HepG2 (cell line): ENCODE measurements around the gene SMC1B. TPM values are rescaled to one million over a fixed set of nuclear protein-coding genes. Genes with fewer than 3 reads are reported as not detected.

Experiments
- ATAC-seq: fragments of 200-7000 bp; cut with Tn5 transposase; 3 replicates; pipeline ENCODE4 v1.9.1; 2020; ENCODE audit warnings: mild to moderate bottlenecking, moderate library complexity
- BruUV-seq: library from RNA; stranded (reverse); fragments of 400-500 nt; replicated peaks from 2 replicates; lab custom pipeline; 2021; lab: Mats Ljungman, UMichigan
- CTCF ChIA-PET: fragments of 300-600 bp; formaldehyde crosslinking; extraction: SDS; loops from one replicate; lab custom pipeline; 2021; ENCODE audit warnings: low total read pairs, inconsistent platforms, low intra/inter-chr PET ratio; lab: Yijun Ruan, JAX
- POLR2A ChIA-PET: fragments of 350-600 bp; sonication (Branson Sonifier 250); formaldehyde crosslinking; loops from one replicate; lab custom pipeline; 2020; ENCODE audit warnings: antibody characterized with exemption, inconsistent platforms; lab: Yijun Ruan, JAX
- DNase-seq: peaks from one replicate; pipeline ENCODE4 v3.0.0-alpha.2; 2015; ENCODE audit warnings: low spot score
- FAIRE-seq: peaks from 3 replicates; lab custom pipeline; 2011; peaks lifted over from hg19 to GRCh38; lab: Jason Lieb, UNC
- H2AFZ ChIP-seq: one replicate; pipeline ENCODE4 v1.6.1; 2011; ENCODE audit warnings: low read length, inconsistent platforms
- H3K27ac ChIP-seq: fragments of 300-600 bp; 3 replicates; pipeline ENCODE4 v1.8.0; 2011; ENCODE audit warnings: mixed run types, mild to moderate bottlenecking, mixed read lengths, low read length, inconsistent platforms; ENCODE audit not compliant: insufficient read depth; ENCODE audit errors: extremely low read length
- H3K27me3 ChIP-seq, 2 experiments: fragments of 200-600 bp in 1 of 2; 2 replicates in 1 of 2; 3 replicates in 1 of 2; pipeline versions ENCODE4 v1.6.0 to v1.8.0; 2011; ENCODE audit warnings: low read length in 2 of 2, mild to moderate bottlenecking in 2 of 2, moderate library complexity in 2 of 2, inconsistent platforms in 1 of 2; ENCODE audit not compliant: insufficient read depth in 2 of 2, control insufficient read depth in 1 of 2
- H3K36me3 ChIP-seq, 2 experiments: fragments of 200-600 bp in 1 of 2; replicated peaks in 1 of 2; 2 replicates in 1 of 2; 3 replicates in 1 of 2; pipeline versions ENCODE4 v1.5.1 to v1.8.0; 2011; ENCODE audit warnings: low read length in 2 of 2, inconsistent platforms in 1 of 2; ENCODE audit not compliant: insufficient read depth in 2 of 2, control insufficient read depth in 1 of 2
- H3K4me1 ChIP-seq: 2 replicates; pipeline ENCODE4 v1.5.1; 2012; ENCODE audit warnings: low read length, inconsistent platforms; ENCODE audit not compliant: insufficient read depth
- H3K4me2 ChIP-seq: 2 replicates; pipeline ENCODE4 v1.6.0; 2011; ENCODE audit warnings: low read depth, low read length, inconsistent platforms
- H3K4me3 ChIP-seq, 3 experiments: fragments of 200-600 bp in 1 of 3; sonication (generic), shearing (Covaris generic) in 1 of 3; replicated peaks in 1 of 3; 2 replicates each; pipeline ENCODE4 v1.5.1; 2011 to 2016; ENCODE audit warnings: low read length in 3 of 3, inconsistent platforms in 2 of 3, low read depth in 2 of 3, mild to moderate bottlenecking in 2 of 3, control low read depth in 1 of 3, mixed read lengths in 1 of 3; ENCODE audit not compliant: insufficient read depth in 1 of 3
- H3K79me2 ChIP-seq: one replicate; pipeline ENCODE4 v1.6.1; 2011; ENCODE audit warnings: low read length, inconsistent platforms; ENCODE audit not compliant: insufficient read depth
- H3K9ac ChIP-seq: 2 replicates; pipeline ENCODE4 v1.6.0; 2011; ENCODE audit warnings: mild to moderate bottlenecking, low read depth, low read length, inconsistent platforms; ENCODE audit not compliant: insufficient read depth
- H3K9me3 ChIP-seq: 2 replicates; pipeline ENCODE4 v1.5.1; 2012; ENCODE audit warnings: mild to moderate bottlenecking, low read length
- H4K20me1 ChIP-seq: 2 replicates; pipeline ENCODE4 v1.6.0; 2011; ENCODE audit warnings: inconsistent platforms, mild to moderate bottlenecking, low read length, moderate library complexity; ENCODE audit not compliant: insufficient read depth
- AGO2 ChIP-seq: fragments of 200-400 bp; formaldehyde crosslinking; optimal IDR thresholded peaks from 2 replicates; pipeline ENCODE3; 2017; ENCODE audit warnings: mild to moderate bottlenecking, low read depth, low read length, moderate library complexity
- CAMTA2 ChIP-seq: sonication (generic); formaldehyde crosslinking; IDR thresholded peaks from 2 replicates; pipeline ENCODE4 v1.4.0; 2020; ENCODE audit warnings: mild to moderate bottlenecking, missing genetic modification reagents, borderline replicate concordance
- GABPA ChIP-seq, 2 experiments: IDR thresholded peaks; 2 replicates each; pipeline ENCODE4 v1.6.1; 2011 to 2016; ENCODE audit warnings: low read depth in 2 of 2, low read length in 1 of 2, missing biosample characterization in 1 of 2, missing genetic modification characterization in 1 of 2
- HDAC1 ChIP-seq: sonication (generic); formaldehyde crosslinking; IDR thresholded peaks from 2 replicates; pipeline ENCODE4 v1.5.1; 2020; ENCODE audit warnings: mild to moderate bottlenecking, missing genetic modification reagents
- NCOA5 ChIP-seq: sonication (generic); formaldehyde crosslinking; IDR thresholded peaks from 2 replicates; pipeline ENCODE4 v1.4.0; 2020; ENCODE audit warnings: missing genetic modification reagents
- NR2F1 ChIP-seq, 2 experiments: fragments of 450-650 bp in 1 of 2; formaldehyde crosslinking in 1 of 2; IDR thresholded peaks; 2 replicates each; pipeline versions ENCODE4 v1.5.0 to v1.6.1; 2016 to 2020; ENCODE audit warnings: mild to moderate bottlenecking in 1 of 2, missing compliant biosample characterization in 1 of 2, missing genetic modification reagents in 1 of 2, moderate library complexity in 1 of 2
- PITX1 ChIP-seq: sonication (generic); formaldehyde crosslinking; IDR thresholded peaks from 2 replicates; pipeline ENCODE4 v1.5.1; 2020; ENCODE audit warnings: mild to moderate bottlenecking, missing genetic modification reagents
- RNF2 ChIP-seq: fragments of 450-650 bp; conservative IDR thresholded peaks from 2 replicates; pipeline ENCODE4 v1.6.1; 2016; ENCODE audit warnings: low read depth
- ZBTB7A ChIP-seq: sonication (generic); formaldehyde crosslinking; IDR thresholded peaks from 2 replicates; pipeline ENCODE4 v1.8.0; 2022; ENCODE audit warnings: mild to moderate bottlenecking, missing genetic modification reagents
- ZNF329 ChIP-seq: sonication (generic); formaldehyde crosslinking; IDR thresholded peaks from 2 replicates; pipeline ENCODE4 v1.9.0; 2021; ENCODE audit warnings: low read depth, mild to moderate bottlenecking, missing genetic modification reagents
- ZNF501 ChIP-seq: sonication (generic); formaldehyde crosslinking; IDR thresholded peaks from 2 replicates; pipeline ENCODE4 v1.5.1; 2020; ENCODE audit warnings: mild to moderate bottlenecking, moderate library complexity, missing genetic modification reagents
- ZNF660 ChIP-seq: sonication (generic); formaldehyde crosslinking; IDR thresholded peaks from 2 replicates; pipeline ENCODE4 v1.5.1; 2020; ENCODE audit warnings: mild to moderate bottlenecking, low read depth, missing genetic modification reagents, borderline replicate concordance
- ZNF709 ChIP-seq: sonication (generic); formaldehyde crosslinking; IDR thresholded peaks from 2 replicates; pipeline ENCODE4 v1.5.0; 2020; ENCODE audit warnings: mild to moderate bottlenecking, missing genetic modification reagents
- ZNF747 ChIP-seq: sonication (generic); formaldehyde crosslinking; IDR thresholded peaks from 2 replicates; pipeline ENCODE4 v1.8.1; 2023; ENCODE audit warnings: missing genetic modification reagents, mild to moderate bottlenecking, borderline replicate concordance
- WGBS: methylation state at CpG from one replicate; pipeline ENCODE4 v1.1.6; 2017; ENCODE audit warnings: low lambda C conversion rate; 5-methylcytosine and 5-hydroxymethylcytosine counted together
- in situ Hi-C: cut with HindIII; loops from 2 replicates; pipeline ENCODE4 v1.10.0; 2017; ENCODE audit warnings: low pct_unique_long_range_greater_than_20kb; ENCODE audit not compliant: extremely low pct_ligation_motif_present
- intact Hi-C: fragments of 100-400 bp; cut with micrococcal nuclease; formaldehyde crosslinking; loops from one replicate; pipeline ENCODE4 v1.10.0; 2022; ENCODE audit not compliant: unreplicated experiment
- polyA plus RNA-seq, 8 experiments: library from polyadenylated mRNA; depleted of rRNA in 3 of 8; stranded (reverse) in 7 of 8; unstranded in 1 of 8; fragments of >200 nt; fragmentation: Illumina TruSeq in 4 of 8; extraction: Trizol in 4 of 8; gene quantifications; 2 replicates each; pipeline versions ENCODE4 v1.2.1 to v1.2.3, GENCODE V29; 2011 to 2016; ENCODE audit warnings: low read depth in 4 of 8, missing spikeins in 1 of 8, mixed read lengths in 1 of 8; ENCODE audit not compliant: insufficient read depth in 1 of 8
- total RNA-seq, 5 experiments: library from RNA; depleted of rRNA; stranded (reverse); fragments of >200 nt; fragmentation: Illumina TruSeq; extraction: Trizol; gene quantifications; 2 replicates each; pipeline ENCODE4 v1.2.3, GENCODE V29; 2016; ENCODE audit warnings: low read depth in 1 of 5

The SMC1B gene
- total and polyA plus RNA-seq, 2 of the 13 experiments (the other 11 are each of a cell fraction or from before 2014, with no cell fraction given): not detected

DNA sequence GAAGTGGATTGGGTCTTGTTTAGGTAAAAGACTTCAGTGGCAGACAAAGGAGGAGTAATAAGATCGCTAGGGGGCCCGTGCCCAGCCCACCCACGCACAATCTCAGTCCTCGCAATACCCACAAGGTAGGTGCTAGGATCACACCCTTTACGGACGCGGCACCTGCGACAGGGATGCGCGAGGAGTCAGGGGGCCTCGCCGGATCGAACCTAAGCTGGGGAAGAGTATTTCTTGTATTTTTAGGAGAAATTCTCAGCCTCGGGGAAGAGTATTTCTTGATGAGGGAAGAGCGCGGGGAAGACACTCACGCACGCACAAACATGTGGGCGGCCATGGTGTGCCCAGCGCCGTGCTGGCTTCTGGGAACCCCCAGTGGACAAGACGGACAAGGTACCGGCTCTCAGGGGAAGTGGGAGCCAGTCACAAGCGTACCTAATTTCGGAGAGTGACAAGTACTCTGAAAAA lies 104.4 kb downstream of the SMC1B start (continued):
- TF ChIP-seq HDAC1 (peak; percentile 4; the same call in 1 of the 2 replicates), ZNF709 (no peak), ZNF747 (CRISPR knock-in tag) (no peak), ZBTB7A (0 out of 2 replicates have a peak, but pooled peaks have one; percentile 35), ZNF329 (0 out of 2 replicates have a peak, but pooled peaks have one; percentile 12), ZNF501 (0 out of 2 replicates have a peak, but pooled peaks have one; percentile 7), AGO2 (peak; percentile 13)

DNA sequence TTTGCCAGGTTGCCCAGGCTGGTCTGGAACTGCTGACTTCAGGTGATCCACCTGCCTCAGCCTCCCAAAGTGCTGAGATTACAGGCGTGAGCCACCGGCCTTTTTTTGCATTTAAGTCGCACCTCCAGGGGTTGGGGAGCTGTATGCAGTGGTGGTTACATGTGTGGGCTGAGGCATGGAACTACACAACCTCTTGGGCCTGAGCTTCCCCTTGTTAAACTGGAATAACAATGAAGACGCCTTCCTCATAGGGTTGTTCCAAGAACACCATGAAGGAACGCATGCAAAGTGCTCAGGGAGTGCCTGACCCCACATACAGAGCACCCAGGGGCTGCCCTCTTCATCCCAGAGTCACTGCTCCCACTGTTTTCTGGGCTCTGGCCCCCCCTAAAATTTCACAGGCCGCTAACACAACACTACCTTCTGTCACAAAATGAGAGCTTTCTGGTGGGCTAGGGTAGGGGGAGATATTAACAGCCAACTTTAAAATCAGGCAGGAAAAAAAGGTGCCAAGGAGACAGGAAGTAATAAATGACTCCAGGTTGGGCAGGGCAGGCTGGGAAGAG lies 104.9 kb downstream of the SMC1B start:
- DNase-seq (no peak), FAIRE-seq (no peak), ATAC-seq (no peak)
- Histone ChIP-seq H4K20me1 (peaks cover 15% of the 10 kb centered on the region; the same call in 1 of the 2 replicates), H3K4me2 (peak overlapping the region; percentile 89; the same call in 1 of the 2 replicates), H3K9ac (peak overlapping the region; percentile 65), H3K4me3 (no peak overlapping the region), H3K27ac (peak overlapping the region; percentile 75), H3K4me1 (peaks cover 59% of the 10 kb centered on the region), H3K9me3 (no peaks in the 10 kb centered on the region), H2AFZ (no peak overlapping the region), H3K27me3 (no peaks in the 10 kb centered on the region), H3K36me3 (peaks cover 0 to 10% of the 10 kb centered on the region in 2 experiments; a peak in 1 of 5 replicates), H3K79me2 (peaks cover 33% of the 10 kb centered on the region)
- no TSS peak for BruUV-seq
- no peak for TF ChIP-seq PITX1 (CRISPR knock-in tag)
- TF ChIP-seq GABPA (IDR thresholded peaks at IDR 0.05; ENCODE audit: low read depth, low read length): no peak
- peak; percentile 29; the same call in 1 of the 2 replicates for TF ChIP-seq GABPA (CRISPR knock-in tag; IDR thresholded peaks at IDR 0.05; ENCODE audit: low read depth)
- TF ChIP-seq ZNF660: no peak
- no peak for TF ChIP-seq RNF2
- no peak for TF ChIP-seq CAMTA2 (CRISPR knock-in tag)
- no peak for TF ChIP-seq NCOA5 (CRISPR knock-in tag)
- TF ChIP-seq NR2F1 (CRISPR knock-in tag; IDR thresholded peaks at IDR 0.05): no peak
- intact Hi-C loops (loop anchor here (2.0 kb wide), 1 partner anchor 30 kb away; no protein-coding TSS in a partner anchor), in situ Hi-C loops (loop anchor here (5.0 kb wide), 1 partner anchor 36 kb away; no protein-coding TSS in a partner anchor)
- POLR2A ChIA-PET: interaction anchor here (2.3 to 6.7 kb wide), 2 partner anchors 35 kb away, joined by 12 to 56 read pairs; no protein-coding TSS in a partner anchor
- WGBS: 90% methylated on average over 5 of the region's 6 CpGs
- CTCF ChIA-PET: no interaction called here
